ENCODE results near the gene ZMYM3. TPM values are rescaled to one million over a fixed set of nuclear protein-coding genes. Genes with fewer than 3 reads are reported as not detected.

The ZMYM3 gene
- total RNA-seq, 3 donors from 2014 or later (not counting 1 experiment from before 2014, with no cell fraction given), result 18.0 to 21.0 (median 20.4) TPM

GRCh38 chrX:71216485-71216884 is 37.5 kb downstream of the ZMYM3 start:
- TF ChIP-seq CTCF (IDR thresholded peaks at IDR 0.05), result no peak
- no peak for DNase-seq
- WGBS (ENCODE audit: insufficient coverage), result 57% methylated on average over 6 of the region's 6 CpGs
- intact Hi-C loops (cut with micrococcal nuclease), result no loop called here
- no peak for ATAC-seq
- Histone ChIP-seq H3K36me3 (ENCODE audit: control insufficient read depth, insufficient read depth, low read length) (no peaks in the 10 kb centered on the region), H3K27me3 (ENCODE audit: control insufficient read depth, insufficient read depth, low read length) (no peaks in the 10 kb centered on the region), H3K4me3 (ENCODE audit: low read length) (no peak overlapping the region), H3K9me3 (ENCODE audit: control insufficient read depth, insufficient read depth, low read length) (no peaks in the 10 kb centered on the region), H3K27ac (ENCODE audit: low read length) (no peak overlapping the region), H3K4me1 (ENCODE audit: control insufficient read depth, insufficient read depth, low read length) (no peaks in the 10 kb centered on the region)
- no peaks in the 10 kb centered on the region for H3K4me1 Mint-ChIP-seq
- peaks cover 0 to 2% of the 10 kb centered on the region in 2 donors for H3K27me3 Mint-ChIP-seq (ENCODE audit: low read depth in 2 of 2)
- no peaks in the 10 kb centered on the region for H3K9me3 Mint-ChIP-seq
- no peak overlapping the region for H3K27ac Mint-ChIP-seq
- H3K36me3 Mint-ChIP-seq, result no peaks in the 10 kb centered on the region
- no peak overlapping the region for H3K4me3 Mint-ChIP-seq

GRCh38 chrX:71215338-71215912 is 38.5 kb downstream of the ZMYM3 start:
- Mint-ChIP-seq H3K27ac (no peak overlapping the region), H3K36me3 (no peaks in the 10 kb centered on the region), H3K4me1 (no peaks in the 10 kb centered on the region), H3K4me3 (no peak overlapping the region), H3K9me3 (no peaks in the 10 kb centered on the region), H3K27me3 (ENCODE audit: low read depth in 2 of 2) (peaks cover 0 to 2% of the 10 kb centered on the region in 2 donors)
- H3K27ac ChIP-seq (ENCODE audit: low read length), result no peak overlapping the region
- DNase-seq (no peak), ATAC-seq (no peak)
- H3K4me3 ChIP-seq (ENCODE audit: low read length), result no peak overlapping the region
- 88% methylated on average over 9 of the region's 10 CpGs for WGBS (ENCODE audit: insufficient coverage)
- intact Hi-C loops (cut with micrococcal nuclease), result no loop called here
- TF ChIP-seq CTCF (IDR thresholded peaks at IDR 0.05), result no peak
- no peaks in the 10 kb centered on the region for H3K36me3 ChIP-seq (ENCODE audit: control insufficient read depth, insufficient read depth, low read length)
- no peaks in the 10 kb centered on the region for H3K27me3 ChIP-seq (ENCODE audit: control insufficient read depth, insufficient read depth, low read length)
- H3K4me1 ChIP-seq (ENCODE audit: control insufficient read depth, insufficient read depth, low read length), result no peaks in the 10 kb centered on the region
- H3K9me3 ChIP-seq (ENCODE audit: control insufficient read depth, insufficient read depth, low read length), result no peaks in the 10 kb centered on the region

- no peak overlapping the region for H3K27ac ChIP-seq (ENCODE audit: low read length)
- H3K36me3 Mint-ChIP-seq, result no peaks in the 10 kb centered on the region
- ATAC-seq, result no peak
- no peak for DNase-seq
- no peak overlapping the region for H3K4me3 Mint-ChIP-seq
- no peak for TF ChIP-seq CTCF (IDR thresholded peaks at IDR 0.05)
- no peak overlapping the region for H3K4me3 ChIP-seq (ENCODE audit: low read length)
- H3K9me3 ChIP-seq (ENCODE audit: control insufficient read depth, insufficient read depth, low read length), result no peaks in the 10 kb centered on the region
- no peaks in the 10 kb centered on the region for H3K27me3 ChIP-seq (ENCODE audit: control insufficient read depth, insufficient read depth, low read length)
- H3K27me3 Mint-ChIP-seq (ENCODE audit: low read depth in 2 of 2), result peaks cover 0 to 2% of the 10 kb centered on the region in 2 donors
- H3K9me3 Mint-ChIP-seq, result no peaks in the 10 kb centered on the region
- intact Hi-C loops (cut with micrococcal nuclease), result no loop called here
- H3K4me1 Mint-ChIP-seq, result no peaks in the 10 kb centered on the region
- H3K27ac Mint-ChIP-seq, result no peak overlapping the region
- no peaks in the 10 kb centered on the region for H3K4me1 ChIP-seq (ENCODE audit: control insufficient read depth, insufficient read depth, low read length)
- 91% methylated on average over 5 of the region's 5 CpGs for WGBS (ENCODE audit: insufficient coverage)
- H3K36me3 ChIP-seq (ENCODE audit: control insufficient read depth, insufficient read depth, low read length), result no peaks in the 10 kb centered on the region
Observed at GRCh38 chrX:71214604-71215337, 39.2 kb downstream of the ZMYM3 start.

Data from natural killer cell (primary cell).